B cell (primary cell): Measurements from ENCODE around the gene ODR4. TPM values are rescaled to one million over a fixed set of nuclear protein-coding genes. Genes with fewer than 3 reads are reported as not detected.
A peak's percentile ranks its signal among the peaks of the same experiment; 100 is the strongest.

Experiments
- ATAC-seq: fragments of 200-7000 bp; cut with Tn5 transposase; one replicate; pipeline ENCODE4 v1.10.0; 2021; ENCODE audit warnings: low read depth, mild to moderate bottlenecking, moderate number of reproducible peaks, moderate library complexity
- CTCF ChIA-PET: fragments of 350-600 bp; sonication (Branson Sonifier 250); formaldehyde crosslinking; loops from one replicate; lab custom pipeline; 2021; ENCODE audit warnings: antibody characterized with exemption, inconsistent platforms; lab: Charles Lee
- POLR2A ChIA-PET: fragments of 350-600 bp; sonication (Branson Sonifier 250); formaldehyde crosslinking; loops from one replicate; lab custom pipeline; 2021; ENCODE audit warnings: antibody characterized with exemption; lab: Charles Lee
- DNase-seq: peaks from one replicate; pipeline ENCODE4 v3.0.0; 2013
- H2AFZ ChIP-seq: 2 replicates; pipeline ENCODE4 v1.6.1; 2012; ENCODE audit warnings: mild to moderate bottlenecking, low read depth, low read length; ENCODE audit not compliant: insufficient read depth, poor library complexity, severe bottlenecking
- H3K27ac ChIP-seq, 2 donors: 1 replicate in 1 of 2; 2 replicates in 1 of 2; pipeline ENCODE4 v1.5.1; 2012 to 2013; ENCODE audit warnings: low read length in 2 of 2, mild to moderate bottlenecking in 2 of 2, moderate library complexity in 1 of 2
- H3K27me3 ChIP-seq, 4 experiments: fragments of 200-600 bp in 1 of 4; sonication (generic) in 1 of 4; replicated peaks in 1 of 4; 1 replicate in 2 of 4; 2 replicates in 2 of 4; pipeline versions ENCODE4 v1.6.1 to v1.7.0; 2013 to 2016; ENCODE audit warnings: low read length in 3 of 4, mild to moderate bottlenecking in 2 of 4, mixed read lengths in 1 of 4, moderate library complexity in 1 of 4; ENCODE audit not compliant: insufficient read depth in 4 of 4, control insufficient read depth in 3 of 4; ENCODE audit errors: control extremely low read depth in 1 of 4
- H3K36me3 ChIP-seq, 2 experiments: replicated peaks in 1 of 2; 1 replicate in 1 of 2; 2 replicates in 1 of 2; pipeline versions ENCODE4 v1.6.1 to v1.7.1; 2013; ENCODE audit warnings: low read length in 1 of 2; ENCODE audit not compliant: insufficient read depth in 2 of 2, control insufficient read depth in 1 of 2; ENCODE audit errors: control extremely low read depth in 1 of 2, extremely low read depth in 1 of 2
- H3K4me1 ChIP-seq, 2 donors: fragments of 200-600 bp in 1 of 2; sonication (generic) in 1 of 2; 1 replicate in 1 of 2; 2 replicates in 1 of 2; pipeline versions ENCODE4 v1.5.1 to v1.6.1; 2013 to 2017; ENCODE audit warnings: low read length in 2 of 2; ENCODE audit not compliant: control insufficient read depth in 2 of 2, insufficient read depth in 2 of 2
- H3K4me2 ChIP-seq: replicated peaks from 2 replicates; pipeline ENCODE3; 2012; ENCODE audit warnings: mild to moderate bottlenecking, low read depth, low read length; ENCODE audit not compliant: poor library complexity, severe bottlenecking
- H3K4me3 ChIP-seq, 5 experiments: fragments of 200-600 bp in 1 of 5; sonication (generic) in 1 of 5; 1 replicate in 3 of 5; 2 replicates in 2 of 5; pipeline versions ENCODE4 v1.5.1 to v1.7.0; 2011 to 2016; ENCODE audit warnings: low read length in 4 of 5, mild to moderate bottlenecking in 4 of 5, low read depth in 2 of 5, control low read depth in 1 of 5, moderate library complexity in 1 of 5; ENCODE audit not compliant: insufficient read depth in 1 of 5; ENCODE audit errors: control extremely low read depth in 1 of 5, extremely low read depth in 1 of 5
- H3K79me2 ChIP-seq: fragments of 200-600 bp; sonication (generic); one replicate; pipeline ENCODE4 v1.6.0; 2016; ENCODE audit warnings: low read length; ENCODE audit not compliant: control insufficient read depth, insufficient read depth
- H3K9ac ChIP-seq: fragments of 200-600 bp; sonication (generic); 2 replicates; pipeline ENCODE4 v1.6.1; 2017; ENCODE audit warnings: mild to moderate bottlenecking, low read length, moderate library complexity
- H3K9me3 ChIP-seq, 3 donors: one replicate each; pipeline versions ENCODE4 v1.6.1 to v1.7.1; 2013; ENCODE audit warnings: low read length in 2 of 3; ENCODE audit not compliant: control insufficient read depth in 2 of 3, insufficient read depth in 1 of 3; ENCODE audit errors: control extremely low read depth in 1 of 3
- H4K20me1 ChIP-seq: 2 replicates; pipeline ENCODE4 v1.6.0; 2012; ENCODE audit warnings: mild to moderate bottlenecking, low read length; ENCODE audit not compliant: insufficient read depth, control insufficient read depth, poor library complexity, severe bottlenecking
- H3K27ac Mint-ChIP-seq: one replicate; pipeline ENCODE4 v1.8.0; 2021; ENCODE audit warnings: mixed read lengths
- H3K27me3 Mint-ChIP-seq: one replicate; pipeline ENCODE4 v1.8.0; 2021; ENCODE audit warnings: mixed read lengths
- H3K4me1 Mint-ChIP-seq: one replicate; pipeline ENCODE4 v1.8.0; 2021; ENCODE audit warnings: mixed read lengths
- H3K4me3 Mint-ChIP-seq: one replicate; pipeline ENCODE4 v1.8.0; 2021; ENCODE audit warnings: mixed read lengths
- H3K9me3 Mint-ChIP-seq: one replicate; pipeline ENCODE4 v1.8.0; 2022; ENCODE audit warnings: mixed read lengths; ENCODE audit not compliant: insufficient read depth
- CTCF ChIP-seq: fragments of 200-600 bp; IDR thresholded peaks from one replicate; pipeline ENCODE4 v1.8.0; 2022; ENCODE audit warnings: antibody characterized with exemption, mild to moderate bottlenecking
- EZH2 ChIP-seq: IDR thresholded peaks from 2 replicates; pipeline ENCODE4 v1.6.1; 2012; ENCODE audit warnings: borderline replicate concordance, low read depth, mild to moderate bottlenecking, moderate library complexity, low read length; ENCODE audit not compliant: insufficient read depth, poor library complexity, severe bottlenecking
- WGBS: methylation state at CpG from one replicate; pipeline ENCODE4 v1.1.5; 2013; ENCODE audit warnings: missing lambda C conversion rate; ENCODE audit not compliant: insufficient coverage; 5-methylcytosine and 5-hydroxymethylcytosine counted together
- intact Hi-C: fragments of 100-400 bp; cut with micrococcal nuclease; formaldehyde crosslinking; loops from one replicate; pipeline ENCODE4 v1.10.0; 2022
- polyA plus RNA-seq: library from polyadenylated mRNA; depleted of rRNA; stranded (reverse); fragments of >200 nt; gene quantifications from 2 replicates; pipeline ENCODE4 v1.2.3, GENCODE V29; 2012
- total RNA-seq, 2 donors: library from RNA; stranded (reverse); fragments of 120-200 nt in 1 of 2; gene quantifications; 1 replicate in 1 of 2; 2 replicates in 1 of 2; pipeline versions ENCODE4 v1.2.3 to v1.2.4, GENCODE V29; 2013 to 2022

Gene ODR4
- total and polyA plus RNA-seq, 2 donors (not counting 1 experiment from before 2014, with no cell fraction given) = 6.6 to 15.0 TPM

DNA sequence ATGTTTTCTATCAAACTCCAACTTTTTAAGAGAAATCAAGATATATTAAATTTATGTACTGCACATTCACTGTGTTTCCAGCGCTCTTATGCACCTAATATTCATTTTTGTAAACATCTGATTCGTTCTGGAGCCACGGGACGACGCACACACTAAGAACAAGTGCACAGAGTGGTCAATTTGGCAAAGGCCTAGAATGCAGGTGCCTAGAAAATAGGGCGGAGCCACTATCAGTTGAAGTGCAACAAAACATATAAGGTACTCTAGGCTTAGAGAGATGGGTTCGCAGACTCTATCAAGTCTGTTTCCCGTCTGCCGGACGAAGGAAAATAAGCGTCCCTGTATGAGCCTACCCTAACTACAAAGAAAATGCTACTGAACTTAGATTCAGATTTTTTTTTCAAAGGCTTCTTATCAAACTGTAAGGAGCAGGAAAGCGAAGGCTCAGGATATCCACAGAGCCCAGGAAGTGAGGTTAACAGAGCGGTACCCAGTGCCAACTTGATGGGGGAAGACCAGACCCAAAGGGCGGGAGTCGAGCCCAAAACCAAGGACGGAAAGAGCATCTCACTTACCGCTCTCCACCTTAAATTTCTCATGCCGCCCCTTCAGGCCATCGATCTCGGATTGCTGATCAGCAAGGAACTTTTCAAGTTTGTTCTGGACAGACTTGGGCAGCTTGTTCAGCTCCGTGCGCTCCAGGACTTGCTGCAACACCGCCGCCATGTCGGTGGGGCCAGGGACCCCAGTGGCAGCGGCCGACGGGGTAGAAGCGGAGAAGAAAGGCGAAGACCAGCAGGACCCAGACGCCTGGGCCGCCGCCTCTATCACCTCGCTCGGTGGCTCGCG is 1.1 kb upstream of the ODR4 start:
- H3K9me3 Mint-ChIP-seq = no peaks in the 10 kb centered on the region
- H3K79me2 ChIP-seq = peaks cover 48% of the 10 kb centered on the region
- H3K4me1 ChIP-seq = peaks cover 10 to 20% of the 10 kb centered on the region in 2 donors
- TF ChIP-seq CTCF (no peak), EZH2 (no peak)
- peaks cover 6 to 22% of the 10 kb centered on the region in 2 experiments for H3K36me3 ChIP-seq
- H2AFZ ChIP-seq = peak overlapping the region; percentile 99
- peak overlapping the region; percentile 70 for H3K4me2 ChIP-seq
- H3K9ac ChIP-seq = peak overlapping the region; percentile 97
- ChIA-PET POLR2A (interaction anchor here (0.6 to 1.5 kb wide), 3 partner anchors 1217 to 1620 kb away, joined by 3 to 4 read pairs (median 3); partner anchors contain the start of gene EDEM3), CTCF (interaction anchor here (0.7 to 1.2 kb wide), 10 partner anchors 8 to 1619 kb away, joined by 3 to 7 read pairs (median 3); no protein-coding TSS in a partner anchor)
- DNase-seq (peak; percentile 54), ATAC-seq (no peak)
- peak overlapping the region; percentile 89 for H3K4me3 Mint-ChIP-seq
- peaks cover 15% of the 10 kb centered on the region for H4K20me1 ChIP-seq
- H3K4me1 Mint-ChIP-seq = peaks cover 27% of the 10 kb centered on the region
- H3K27ac Mint-ChIP-seq = peak overlapping the region; percentile 90
- no peaks in the 10 kb centered on the region for H3K27me3 ChIP-seq
- intact Hi-C loops = loop anchor here (2.0 to 5.0 kb wide), 2 partner anchors 1058 to 1327 kb away; partner anchors contain the start of genes IVNS1ABP and RNF2
- H3K27me3 Mint-ChIP-seq = no peaks in the 10 kb centered on the region
- peak overlapping the region; percentile 67 to 97 (median 91) for H3K4me3 ChIP-seq
- peak overlapping the region; percentile 76 to 96 for H3K27ac ChIP-seq
- WGBS = 0% methylated on average over 36 of the region's 37 CpGs
- no peaks in the 10 kb centered on the region for H3K9me3 ChIP-seq
